Fibroblast of lung (primary cell): ENCODE measurements around the gene TNRC6C.
"Not testable (repeated sequence)": the region's sequence is repeated elsewhere in the genome, so short reads cannot be mapped to it uniquely, and the experiment has no call there.

ENCODE experiments used
- EZH2 ChIP-seq: IDR thresholded peaks from 2 replicates; pipeline ENCODE4 v1.5.1; 2012; ENCODE audit warnings: low read length, control low read depth, mild to moderate bottlenecking; ENCODE audit errors: missing control alignments
- TF ChIP-seq, protein P1 (sequence below), 2 donors: IDR thresholded peaks in 1 of 2; conservative IDR thresholded peaks in 1 of 2; 1 replicate in 1 of 2; 2 replicates in 1 of 2; pipeline ENCODE4 v1.5.1; 2011 to 2012; ENCODE audit warnings: low read length in 2 of 2, control low read depth in 1 of 2, inconsistent platforms in 1 of 2, low read depth in 1 of 2, mild to moderate bottlenecking in 1 of 2

DNA sequence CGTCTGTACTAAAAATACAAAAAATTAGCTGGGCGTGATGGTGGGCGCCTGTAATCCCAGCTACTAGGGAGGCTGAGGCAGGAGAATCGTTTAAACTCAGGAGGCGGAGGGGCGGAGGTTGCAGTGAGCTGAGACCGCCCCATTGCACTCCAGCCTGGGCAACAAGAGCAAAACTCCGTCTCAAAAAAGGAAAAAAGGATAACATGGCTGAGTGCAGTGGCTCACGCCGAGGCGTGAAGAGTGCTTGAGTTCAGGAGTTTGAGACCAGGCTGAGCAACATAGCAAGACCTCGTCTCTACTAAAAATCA lies 181.3 kb downstream of the TNRC6C start:
- TF ChIP-seq, protein P1, sequence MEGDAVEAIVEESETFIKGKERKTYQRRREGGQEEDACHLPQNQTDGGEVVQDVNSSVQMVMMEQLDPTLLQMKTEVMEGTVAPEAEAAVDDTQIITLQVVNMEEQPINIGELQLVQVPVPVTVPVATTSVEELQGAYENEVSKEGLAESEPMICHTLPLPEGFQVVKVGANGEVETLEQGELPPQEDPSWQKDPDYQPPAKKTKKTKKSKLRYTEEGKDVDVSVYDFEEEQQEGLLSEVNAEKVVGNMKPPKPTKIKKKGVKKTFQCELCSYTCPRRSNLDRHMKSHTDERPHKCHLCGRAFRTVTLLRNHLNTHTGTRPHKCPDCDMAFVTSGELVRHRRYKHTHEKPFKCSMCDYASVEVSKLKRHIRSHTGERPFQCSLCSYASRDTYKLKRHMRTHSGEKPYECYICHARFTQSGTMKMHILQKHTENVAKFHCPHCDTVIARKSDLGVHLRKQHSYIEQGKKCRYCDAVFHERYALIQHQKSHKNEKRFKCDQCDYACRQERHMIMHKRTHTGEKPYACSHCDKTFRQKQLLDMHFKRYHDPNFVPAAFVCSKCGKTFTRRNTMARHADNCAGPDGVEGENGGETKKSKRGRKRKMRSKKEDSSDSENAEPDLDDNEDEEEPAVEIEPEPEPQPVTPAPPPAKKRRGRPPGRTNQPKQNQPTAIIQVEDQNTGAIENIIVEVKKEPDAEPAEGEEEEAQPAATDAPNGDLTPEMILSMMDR (conservative IDR thresholded peaks at IDR 0.05 in 1 of 2, IDR thresholded peaks at IDR 0.05 in 1 of 2; ENCODE audit: low read depth in 1 of 2, low read length in 2 of 2), result not testable (repeated sequence)
- TF ChIP-seq EZH2, result not testable (repeated sequence)
